Left forelimb (tissue), 1 donor: ENCODE measurements around the gene TMEM272.
A peak's percentile ranks its signal among the peaks of the same experiment; 100 is the strongest.

Experiments
- DNase-seq: peaks from one replicate; pipeline ENCODE4 v3.0.0-alpha.2; 2018; ENCODE audit warnings: low spot score

Gene TMEM272

DNA sequence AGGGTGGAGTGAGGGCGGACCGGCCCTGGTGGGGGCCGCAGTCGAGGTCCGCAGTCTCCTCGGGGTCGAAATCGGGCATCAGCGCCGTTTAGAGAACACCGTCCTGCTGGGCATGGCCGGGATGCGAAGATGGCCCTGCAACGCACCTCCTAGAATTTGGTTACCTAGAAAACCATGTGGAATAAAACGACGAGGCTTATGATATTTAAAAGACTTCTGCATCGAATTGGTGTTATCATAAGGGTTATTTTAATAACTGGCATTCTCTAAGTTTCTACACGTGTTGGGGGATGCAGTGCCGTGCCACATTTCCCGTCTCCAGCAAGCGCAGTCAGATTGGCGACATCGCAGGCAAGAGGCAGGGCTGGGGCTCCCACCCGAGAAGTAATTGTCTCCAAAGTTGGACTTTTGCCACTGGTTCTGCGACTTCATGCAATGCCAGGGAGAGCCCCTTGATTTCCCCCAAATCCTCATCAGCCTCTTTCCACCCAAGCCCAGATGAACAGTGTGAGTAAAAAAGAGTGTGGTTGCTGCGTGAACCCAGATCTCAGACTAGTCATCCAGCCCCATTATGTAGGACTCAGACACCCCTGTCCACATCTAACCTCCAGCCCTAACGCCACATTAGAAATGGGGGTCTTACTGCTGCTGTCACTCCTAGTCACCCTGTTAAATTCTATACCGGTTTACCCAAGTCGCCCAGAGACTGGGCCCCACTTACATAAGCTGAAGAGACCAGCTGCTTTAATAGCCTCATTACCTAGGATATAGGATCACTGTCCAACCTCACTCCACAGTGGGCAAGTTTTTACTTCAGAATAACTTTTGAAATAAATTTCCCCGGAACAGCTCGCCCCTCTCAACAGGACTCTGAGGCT is 40.4 kb downstream of the TMEM272 start:
- no peak for DNase-seq

DNA sequence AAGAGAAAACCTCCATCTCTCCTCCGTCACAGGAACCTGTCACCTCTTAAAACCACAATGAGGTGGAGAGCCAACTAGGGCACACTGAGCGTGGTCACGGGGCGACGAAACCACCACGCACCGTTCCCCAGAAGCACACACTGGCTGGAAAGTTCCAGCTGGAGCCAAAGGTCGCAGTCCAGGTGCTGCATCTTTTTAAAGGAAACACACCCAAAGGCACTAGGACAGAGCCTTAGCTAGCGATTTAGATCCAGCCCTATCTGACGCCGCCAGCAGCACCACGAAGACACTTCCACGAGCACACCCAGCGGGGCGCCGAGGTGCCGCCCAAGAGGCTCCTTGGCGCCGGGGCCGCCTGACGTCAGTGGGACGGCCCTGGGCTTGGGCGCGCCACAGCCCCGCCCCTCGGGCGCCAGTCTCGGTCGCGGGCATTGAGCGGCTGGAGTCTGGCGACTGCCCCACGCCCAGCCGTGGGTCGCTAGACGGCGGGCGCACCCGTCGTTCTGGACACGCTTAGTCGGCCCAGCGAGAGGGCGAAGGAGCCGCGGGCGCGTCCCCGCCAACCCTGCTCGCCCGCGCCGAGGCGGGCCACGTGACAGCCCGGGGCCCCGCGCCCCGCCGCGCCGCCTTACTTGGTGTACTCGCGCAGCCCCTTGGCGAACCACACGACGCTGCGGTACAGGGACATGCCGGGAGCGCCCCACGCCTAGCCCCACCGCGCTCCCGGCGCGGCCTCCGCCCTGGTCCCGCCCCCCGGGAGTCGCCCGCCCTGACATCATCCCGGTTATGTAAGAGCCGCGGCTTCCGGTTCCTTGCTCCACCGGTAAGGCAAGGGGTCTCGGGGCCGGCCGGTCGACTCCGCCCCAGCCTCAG is 41.3 kb downstream of the TMEM272 start, which contains the start of gene DHRS12:
DHRS12 (minus strand) TSS at position 742 of the 873 bp plus-strand sequence. CDS start 4,504 bp downstream, outside the sequence.
- peak; percentile 91 for DNase-seq

DNA sequence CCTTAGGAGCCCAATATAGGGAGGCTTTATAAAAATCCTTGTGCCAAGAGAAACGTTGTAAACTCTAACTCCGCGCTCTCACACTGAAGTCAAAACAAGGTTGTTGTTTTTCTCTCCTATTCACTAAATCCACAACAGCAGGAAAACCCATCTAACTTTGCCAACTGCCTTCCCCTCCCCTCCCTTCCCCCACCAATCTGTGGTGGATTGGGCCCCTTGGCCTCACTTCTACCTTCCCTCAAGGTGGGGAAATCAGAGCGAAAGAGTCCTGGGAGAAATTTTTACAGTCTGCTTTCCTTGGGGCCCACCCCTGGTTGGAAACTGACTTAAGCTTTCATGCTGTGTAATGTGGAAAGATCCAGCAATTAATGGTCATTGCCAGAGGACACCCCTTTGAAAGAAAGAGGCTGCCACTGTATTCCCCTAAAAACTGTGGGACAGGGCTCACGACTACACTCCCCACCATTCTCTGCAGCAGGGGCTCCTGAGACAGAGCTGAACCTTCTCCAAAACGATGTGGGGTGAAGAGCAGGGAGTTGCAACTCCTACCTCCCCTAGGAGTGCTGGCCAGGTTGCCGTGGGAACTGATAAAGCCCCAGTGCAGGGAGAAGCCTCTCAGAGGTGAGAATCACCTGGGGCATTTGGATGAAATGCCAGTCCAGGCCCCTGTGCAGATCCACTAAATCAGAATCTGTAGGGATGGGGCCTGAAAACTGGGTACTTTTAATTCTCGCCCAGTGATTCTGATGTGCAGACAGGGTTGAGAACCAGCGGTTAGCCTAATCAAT is 42.2 kb downstream of the TMEM272 start:
- DNase-seq = no peak

DNA sequence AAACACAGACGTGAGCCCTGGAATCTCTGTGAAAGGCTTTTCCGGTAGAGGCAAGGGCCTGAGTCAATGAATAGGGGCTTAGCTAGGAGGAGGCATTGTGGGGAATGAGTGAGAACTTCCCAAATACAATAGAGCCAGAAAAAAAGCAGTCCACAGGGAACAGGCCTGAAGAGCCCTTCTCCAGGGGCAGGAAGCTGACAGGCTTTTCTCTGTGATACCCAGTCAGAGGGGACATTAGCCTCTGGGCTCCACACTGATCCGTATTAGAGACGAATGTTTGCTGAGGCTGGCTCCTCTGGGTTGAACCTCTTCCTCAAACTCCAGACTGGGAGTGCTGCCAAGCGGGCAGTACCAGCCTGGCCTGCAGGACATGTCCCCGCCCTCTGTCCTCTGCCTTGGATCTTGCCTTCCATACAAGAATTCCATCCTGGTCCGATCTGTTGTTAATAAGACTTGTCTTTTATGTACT is 43.3 kb downstream of the TMEM272 start:
- no peak for DNase-seq

DNA sequence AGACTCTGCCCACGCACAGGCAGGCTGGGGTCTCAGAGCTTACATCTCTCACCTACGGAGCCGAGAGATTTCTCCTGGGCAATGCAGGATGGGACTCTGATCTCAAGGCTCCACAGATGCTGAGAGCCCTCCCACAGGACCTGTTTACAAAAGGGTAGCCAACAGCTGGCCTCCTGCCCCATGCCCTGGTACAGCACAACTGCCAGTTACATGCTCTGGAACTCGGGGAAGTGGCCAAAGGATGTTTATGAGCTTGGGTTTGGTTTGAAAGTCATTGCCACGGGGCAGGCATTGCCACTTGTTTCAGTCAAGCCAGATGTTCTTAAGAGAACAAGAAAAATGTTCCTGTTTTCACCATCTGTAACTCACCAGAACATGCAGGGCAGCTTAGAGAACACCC is 44.5 kb downstream of the TMEM272 start:
- no peak for DNase-seq

DNA sequence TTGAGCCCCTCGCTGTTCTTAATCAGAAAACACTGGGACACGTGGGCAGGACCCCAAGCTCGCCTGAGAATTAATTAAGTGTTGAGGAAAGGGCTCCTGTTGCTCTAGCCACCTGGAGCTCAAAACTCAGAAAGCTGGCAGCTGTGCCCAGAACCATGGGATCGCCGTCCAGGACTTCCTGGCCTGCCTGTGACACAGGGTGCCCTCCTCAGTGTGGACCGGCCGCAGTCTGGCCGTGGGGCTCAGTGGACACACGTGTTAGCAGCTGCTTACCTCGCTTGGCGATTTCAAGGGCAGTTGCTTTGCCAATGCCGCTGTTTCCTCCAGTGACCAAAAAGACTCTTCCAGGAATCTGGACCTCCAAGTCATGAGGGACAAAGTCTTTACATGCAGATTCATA is 45.7 kb downstream of the TMEM272 start:
- DNase-seq = no peak

DNA sequence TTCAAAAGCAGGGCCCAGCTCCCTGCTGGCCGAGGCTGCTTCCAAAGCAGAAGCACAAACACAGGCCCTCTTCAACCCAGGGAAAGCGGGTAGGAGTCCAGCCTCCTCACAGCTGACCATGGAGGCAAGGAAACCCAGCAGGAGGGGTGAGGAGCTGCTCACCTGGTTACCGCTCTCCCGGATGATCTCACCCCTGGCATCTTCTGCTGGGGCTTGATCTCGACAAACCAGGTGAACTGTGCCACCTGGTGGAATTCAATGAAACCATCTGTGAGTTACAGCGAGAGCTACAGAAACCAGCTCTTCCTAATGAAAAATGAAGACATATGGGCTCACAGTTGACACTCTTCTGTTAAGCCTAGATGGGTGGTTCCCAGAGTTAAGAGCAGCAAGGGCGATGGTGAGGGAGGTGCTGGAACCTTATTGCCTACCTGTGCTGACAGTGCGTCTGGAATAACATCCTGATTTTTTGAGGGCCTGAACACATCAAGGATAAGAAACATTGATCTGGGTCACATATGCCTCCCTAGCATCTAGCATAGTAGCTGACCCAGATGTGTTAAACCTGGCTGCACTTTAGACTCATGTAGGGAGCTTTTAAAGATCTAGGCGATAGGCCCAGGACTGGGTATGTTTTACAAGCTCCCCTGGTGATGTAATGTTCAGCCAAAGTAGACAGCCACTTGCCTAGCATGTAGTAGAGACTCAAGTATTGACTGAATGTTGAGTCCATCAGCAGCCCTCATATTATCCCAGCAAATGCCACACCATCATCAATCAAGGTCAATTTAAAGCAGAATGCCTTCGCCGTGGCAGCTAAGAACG is 47.1 kb downstream of the TMEM272 start:
- no peak for DNase-seq

DNA sequence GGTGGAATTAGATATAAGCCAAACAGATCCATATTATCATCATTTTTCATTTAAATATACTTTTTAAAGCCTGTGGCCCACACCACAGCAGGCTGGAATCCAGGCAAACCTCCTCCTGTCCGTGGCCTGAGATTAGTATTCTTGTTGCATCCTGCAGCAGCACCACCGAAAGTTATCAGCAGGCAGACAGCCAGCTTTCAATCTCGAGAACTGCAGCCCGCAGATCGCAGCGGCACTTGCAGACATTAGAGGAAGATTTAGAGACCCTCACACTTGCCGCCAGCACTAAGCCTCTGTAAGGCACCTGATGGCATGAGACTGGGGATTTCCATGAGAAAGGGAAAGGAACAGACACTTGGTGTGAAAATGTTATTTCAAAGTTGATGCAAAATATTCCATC is 48.4 kb downstream of the TMEM272 start:
- no peak for DNase-seq

DNA sequence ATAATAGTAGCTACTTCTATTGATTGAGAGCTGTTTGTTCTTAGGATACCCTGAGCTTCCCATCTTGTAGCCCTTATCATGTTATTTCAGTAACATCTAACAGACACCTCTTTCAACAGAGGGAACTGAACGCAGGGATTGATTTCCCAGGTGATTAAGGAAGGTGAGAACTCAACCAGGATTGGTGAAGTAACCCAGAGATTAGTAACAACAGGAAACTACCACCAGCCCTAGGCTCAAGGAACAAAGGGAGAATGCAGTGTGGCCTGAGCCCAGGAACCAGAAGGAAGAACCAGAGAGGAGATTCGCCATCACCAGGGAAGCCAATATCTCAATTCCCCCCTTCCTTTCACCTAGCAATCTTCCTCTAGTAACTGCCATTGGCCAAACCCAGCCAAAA is 49.6 kb downstream of the TMEM272 start:
- DNase-seq = no peak

DNA sequence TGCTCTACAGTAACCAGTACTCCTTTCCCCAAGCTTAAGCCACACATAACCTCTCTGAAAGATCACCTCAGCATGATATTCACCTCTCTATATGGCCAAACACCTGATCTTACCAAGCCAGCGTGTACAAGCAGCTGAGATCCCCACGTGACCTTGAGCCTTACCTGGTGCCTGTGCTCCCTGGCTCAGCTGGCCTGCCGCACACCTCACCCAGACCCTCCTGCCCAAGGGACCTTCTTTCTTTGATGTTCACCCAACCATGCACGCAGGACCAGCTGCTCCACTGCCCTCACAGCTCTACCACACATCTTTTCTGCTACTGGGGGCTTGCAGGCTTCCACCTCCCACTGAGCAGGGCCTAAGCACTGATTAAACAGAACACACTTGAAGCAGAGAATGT is 50.0 kb downstream of the TMEM272 start:
- DNase-seq = no peak

DNA sequence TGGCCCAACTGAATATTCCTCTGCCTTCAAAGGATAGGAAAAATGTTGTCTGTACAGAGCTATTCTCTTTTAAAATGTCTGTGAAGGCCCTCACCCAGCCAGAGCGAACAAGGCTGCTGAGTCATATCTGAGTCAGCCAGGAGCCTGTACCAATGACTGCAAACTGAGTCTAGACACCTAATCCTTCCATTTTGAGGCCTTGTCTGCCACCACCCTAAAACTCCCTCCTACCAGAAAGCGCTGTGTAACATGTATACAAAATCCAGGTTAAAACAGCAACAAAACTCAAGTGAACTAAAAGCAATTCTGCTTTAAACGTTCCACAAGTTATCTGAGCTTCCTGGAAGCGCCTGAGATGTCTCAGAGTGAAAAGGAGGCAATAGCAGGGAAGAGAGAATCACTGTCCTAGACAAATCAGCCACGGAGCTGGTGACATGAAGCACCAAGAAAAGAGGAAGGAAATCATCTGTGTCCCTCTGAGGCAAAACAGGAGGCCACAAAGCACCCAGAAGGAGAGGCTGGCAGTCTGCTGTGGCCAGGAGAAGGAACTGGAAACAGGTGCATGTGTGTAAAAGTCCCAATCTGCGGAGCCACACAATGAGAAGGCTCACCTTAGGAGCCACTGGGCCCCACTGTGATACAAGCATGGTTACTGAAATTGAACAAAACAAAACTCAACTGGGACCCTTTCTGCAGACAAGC is 51.3 kb downstream of the TMEM272 start:
- DNase-seq = no peak

DNA sequence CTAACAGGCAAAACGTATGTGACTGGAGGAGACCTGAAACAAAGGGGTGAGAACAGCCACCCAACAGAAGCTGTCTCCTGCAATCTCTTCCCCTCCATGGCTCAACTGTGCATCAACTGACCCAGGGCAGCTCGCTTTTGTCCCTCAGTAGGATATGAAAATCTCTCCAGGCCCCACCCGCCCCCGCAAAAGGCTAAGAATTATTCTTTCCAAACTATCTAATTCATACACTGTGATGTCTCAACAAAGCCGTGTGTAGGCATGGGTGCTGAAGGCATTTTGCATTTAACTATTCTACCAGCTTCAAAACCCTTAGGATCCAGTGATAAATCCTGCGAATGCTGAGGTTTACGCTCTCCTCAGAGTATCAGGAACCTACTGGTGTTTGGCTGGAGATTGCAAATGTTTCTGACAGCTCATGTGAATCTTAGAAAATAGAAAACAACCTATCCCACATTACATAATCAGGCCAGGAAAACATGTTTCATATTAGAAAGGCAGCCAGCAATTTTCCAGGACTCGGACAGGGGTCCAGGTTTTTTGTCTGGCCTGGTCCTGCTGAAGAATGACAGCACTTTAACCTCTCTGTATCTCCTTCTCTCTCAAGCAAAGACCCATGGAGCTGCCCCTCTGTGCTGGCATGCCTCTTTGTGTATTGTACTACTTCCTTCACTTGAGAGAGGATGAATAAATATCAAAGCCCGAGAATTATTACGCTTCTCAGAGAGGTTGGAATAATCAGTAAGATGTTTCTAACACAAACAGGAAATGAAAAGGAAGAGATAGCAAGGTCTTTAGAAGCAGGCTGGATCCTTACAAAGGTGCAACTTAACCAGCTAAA is 58.3 kb downstream of the TMEM272 start:
- no peak for DNase-seq

DNA sequence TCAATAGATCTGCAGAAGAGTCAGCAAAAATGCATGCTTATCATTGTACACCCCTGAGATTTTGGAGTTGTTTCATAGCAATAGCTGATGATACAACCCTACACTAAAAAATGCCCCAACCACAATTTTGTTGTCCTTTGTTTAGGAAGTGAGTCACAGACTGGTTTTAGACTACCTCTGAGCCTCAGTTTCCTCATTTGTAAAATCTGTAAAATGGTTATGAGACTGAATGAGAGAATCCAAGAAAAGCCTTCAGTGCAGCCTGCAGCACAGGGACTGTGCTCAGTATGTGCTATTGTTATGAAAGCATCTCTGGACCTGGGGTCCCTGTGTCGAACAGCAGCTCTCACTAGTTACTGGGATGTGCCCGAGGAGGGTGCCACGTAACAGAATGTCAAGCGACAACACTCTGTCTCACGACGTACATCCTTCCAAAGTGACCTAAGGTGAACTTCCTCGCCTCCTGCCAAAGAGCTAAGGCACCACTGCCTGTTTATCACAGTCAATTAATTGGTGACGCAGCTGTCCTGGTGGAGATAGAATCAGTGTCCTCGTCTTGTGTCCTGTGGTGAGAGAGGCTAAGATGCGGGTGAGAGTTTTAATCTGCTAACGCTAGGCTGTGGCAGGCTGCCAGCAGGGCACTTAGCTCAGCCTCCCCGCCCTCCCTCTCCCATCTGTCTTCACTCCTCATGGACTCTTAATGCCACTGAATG is 59.1 kb downstream of the TMEM272 start:
- no peak for DNase-seq

DNA sequence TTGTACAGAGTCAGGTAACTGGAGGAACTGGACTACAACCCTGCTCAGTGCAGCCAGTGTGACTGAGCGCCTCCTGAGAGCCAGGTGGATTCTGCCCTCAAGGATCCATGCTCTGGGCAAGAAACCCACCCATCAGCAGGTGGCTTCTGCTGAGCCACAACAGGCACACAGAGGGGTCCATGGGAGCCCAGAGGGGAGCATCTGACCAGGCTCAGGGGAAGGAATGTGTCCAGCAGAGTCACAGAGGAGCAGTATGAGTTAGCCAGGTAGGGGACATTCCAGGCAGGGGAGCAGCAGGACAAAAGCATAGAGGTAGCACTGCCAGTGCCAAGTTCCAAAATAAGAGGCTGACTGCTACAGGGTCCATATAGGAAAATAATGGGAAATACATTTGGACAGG is 60.9 kb downstream of the TMEM272 start:
- DNase-seq = no peak

DNA sequence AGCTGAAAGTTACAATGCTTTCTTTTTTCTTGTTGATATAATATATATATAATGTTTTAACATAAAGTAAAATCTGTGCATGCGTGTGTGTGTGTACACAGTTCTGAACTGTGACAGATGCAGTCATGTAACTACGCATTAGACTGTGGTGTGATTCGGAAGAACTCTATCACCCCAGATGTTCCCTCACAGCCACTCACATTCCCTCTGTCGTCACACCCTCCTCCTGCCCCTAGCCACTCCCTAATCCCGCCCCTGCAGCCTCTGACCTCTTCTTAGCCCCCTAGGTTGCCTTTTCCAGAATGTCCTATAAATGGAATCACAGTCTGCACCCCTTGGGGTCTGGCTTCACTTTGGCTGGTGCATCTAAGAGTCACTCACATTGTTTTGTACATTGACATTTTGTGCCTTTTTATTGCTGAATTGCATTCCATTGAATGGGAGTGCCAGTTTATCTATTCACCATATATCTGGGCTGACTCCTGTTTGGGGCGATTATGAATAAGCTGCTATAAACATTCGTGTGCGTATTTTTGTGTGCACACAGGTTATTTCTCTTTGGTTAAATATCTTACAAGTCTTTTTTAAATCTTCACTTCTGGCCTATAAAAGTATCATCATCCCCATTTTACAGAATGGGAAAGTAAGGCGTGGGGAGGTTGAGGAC is 61.4 kb downstream of the TMEM272 start:
- no peak for DNase-seq

DNA sequence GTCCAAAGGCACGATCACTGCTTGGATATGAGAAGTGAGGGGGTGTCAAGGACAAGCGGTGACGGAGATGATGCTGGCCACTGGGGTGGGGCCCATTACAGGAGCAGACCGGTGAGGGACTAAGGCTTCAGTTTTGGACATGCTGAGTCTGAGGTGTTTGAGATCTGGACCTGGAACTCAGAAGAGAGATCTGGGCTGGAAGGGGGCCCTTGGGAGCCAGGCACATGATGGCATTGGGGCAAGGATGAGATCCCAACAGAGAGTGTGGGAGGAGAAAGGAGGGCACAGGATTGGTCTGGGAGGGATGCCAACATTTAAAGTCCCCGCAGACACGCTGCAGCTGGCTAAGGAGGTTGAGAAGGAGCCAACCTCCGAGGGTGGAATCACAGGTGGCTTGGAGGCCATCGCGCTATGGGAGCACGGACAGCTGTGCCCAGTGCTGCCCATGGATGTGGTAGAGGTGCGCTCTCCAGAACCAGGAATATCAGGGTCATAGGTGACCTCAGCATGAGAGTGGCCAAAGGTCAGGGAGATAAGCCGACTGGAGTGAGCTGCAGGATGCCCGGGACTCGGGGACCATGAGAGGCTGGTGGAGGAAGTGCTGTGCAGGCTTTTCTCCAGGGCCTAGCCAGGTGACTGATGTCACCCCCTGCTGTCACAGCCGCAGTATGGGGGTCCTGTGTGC is 62.8 kb downstream of the TMEM272 start:
- DNase-seq = no peak

DNA sequence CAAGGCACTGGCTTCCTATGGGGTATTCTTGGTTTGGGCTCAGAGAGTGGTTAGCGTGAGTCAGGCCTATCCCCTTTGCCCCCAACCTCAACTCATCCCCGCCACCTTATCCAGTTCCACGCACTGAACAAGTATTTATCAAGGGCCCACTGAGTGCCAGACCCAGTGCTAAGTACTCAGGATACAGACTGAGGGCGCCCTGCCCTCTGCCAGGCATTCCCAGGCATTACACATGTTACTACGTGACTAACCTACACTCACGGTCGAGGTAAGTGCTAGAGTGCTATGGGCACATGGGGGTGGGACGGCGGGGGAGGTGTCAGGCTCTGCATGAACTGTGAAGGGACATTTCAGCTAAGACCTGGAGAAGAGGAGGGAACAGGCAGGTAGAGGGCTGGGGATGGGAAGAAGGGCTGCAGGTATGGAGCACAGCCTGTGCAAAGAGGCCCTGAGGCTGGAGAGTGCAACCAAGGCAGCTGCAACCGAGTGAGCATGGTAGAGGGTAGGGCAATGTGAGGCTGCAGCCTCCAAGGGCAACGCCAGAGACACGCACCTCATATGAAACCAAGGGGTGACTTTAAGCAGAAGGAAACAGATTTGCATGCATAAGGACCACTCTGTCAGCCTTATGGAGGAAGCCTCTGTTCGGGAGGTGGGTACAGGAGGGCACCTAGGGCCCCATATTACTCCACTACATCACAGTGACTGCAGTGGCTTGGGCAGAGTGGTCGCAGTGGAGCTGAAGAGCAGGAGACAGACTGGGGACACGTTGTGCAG is 63.5 kb downstream of the TMEM272 start:
- no peak for DNase-seq
